GM18502 (cell line): ENCODE measurements around the gene MASP2.
"Not testable (repeated sequence)": the region's sequence is repeated elsewhere in the genome, so short reads cannot be mapped to it uniquely, and the experiment has no call there.

Source experiments
- ATAC-seq: cut with Tn5 transposase; IDR thresholded peaks from one replicate; pipeline ENCODE4 v1.9.1; 2021; ENCODE audit warnings: mild to moderate bottlenecking; ENCODE audit not compliant: unreplicated experiment, poor library complexity

The MASP2 gene

GRCh38 chr1:10996100-10996499 lies 50.9 kb downstream of the MASP2 start:
- no peak for ATAC-seq

GRCh38 chr1:10992864-10993263 lies 54.2 kb downstream of the MASP2 start:
- no peak for ATAC-seq

DNA sequence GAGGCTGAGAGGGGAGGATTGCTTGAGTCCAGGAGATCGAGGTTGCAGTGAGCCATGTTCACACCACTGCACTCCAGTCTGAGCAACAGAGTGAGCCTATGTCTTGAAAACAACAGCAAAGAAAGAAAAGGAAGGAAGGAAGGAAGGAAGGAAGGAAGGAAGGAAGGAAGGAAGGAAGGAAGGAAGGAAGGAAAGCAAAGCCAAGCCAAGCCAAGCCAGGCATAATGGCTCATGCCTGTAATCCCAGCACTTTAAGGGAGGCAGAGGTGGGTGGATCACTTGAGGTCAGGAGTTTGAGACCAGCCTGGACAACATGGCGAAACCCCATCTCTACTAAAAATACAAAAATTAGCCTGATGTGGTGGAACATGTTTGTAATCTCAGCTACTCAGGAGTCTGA lies 55.0 kb downstream of the MASP2 start:
- not testable (repeated sequence) for ATAC-seq

GRCh38 chr1:10990828-10991227 lies 56.2 kb downstream of the MASP2 start:
- no peak for ATAC-seq

DNA sequence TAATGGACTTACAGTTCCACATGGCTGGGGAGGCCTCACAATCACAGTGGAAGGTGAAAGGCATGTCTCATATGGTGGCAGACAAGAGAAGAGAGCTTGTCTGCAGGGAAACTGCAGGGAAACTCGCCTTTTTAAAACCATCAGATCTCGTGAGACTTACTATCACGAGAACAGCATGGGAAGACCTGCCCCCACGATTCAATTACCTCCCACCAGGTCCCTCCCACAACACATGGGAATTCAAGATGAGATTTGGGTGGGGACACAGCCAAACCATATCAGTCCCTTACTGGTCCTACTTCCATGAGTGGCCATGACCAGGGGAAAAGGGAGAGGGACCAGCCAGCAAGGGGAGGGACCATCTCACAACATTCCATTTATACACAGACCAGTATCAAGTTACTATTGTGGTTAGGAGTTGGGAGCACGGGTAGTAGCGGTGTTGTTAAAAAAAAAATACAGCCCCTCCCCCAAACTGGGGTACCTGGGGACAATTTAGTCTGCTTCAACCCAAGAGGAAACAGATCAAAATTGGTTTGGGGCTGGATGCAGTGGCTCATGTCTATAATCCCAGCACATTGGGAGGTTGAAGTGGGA lies 57.0 kb downstream of the MASP2 start:
- not testable (repeated sequence) for ATAC-seq

- no peak for ATAC-seq
Observed at GRCh38 chr1:10989095-10989494, 57.9 kb downstream of the MASP2 start.

GRCh38 chr1:10987840-10988417 lies 59.1 kb downstream of the MASP2 start:
- ATAC-seq = no peak

DNA sequence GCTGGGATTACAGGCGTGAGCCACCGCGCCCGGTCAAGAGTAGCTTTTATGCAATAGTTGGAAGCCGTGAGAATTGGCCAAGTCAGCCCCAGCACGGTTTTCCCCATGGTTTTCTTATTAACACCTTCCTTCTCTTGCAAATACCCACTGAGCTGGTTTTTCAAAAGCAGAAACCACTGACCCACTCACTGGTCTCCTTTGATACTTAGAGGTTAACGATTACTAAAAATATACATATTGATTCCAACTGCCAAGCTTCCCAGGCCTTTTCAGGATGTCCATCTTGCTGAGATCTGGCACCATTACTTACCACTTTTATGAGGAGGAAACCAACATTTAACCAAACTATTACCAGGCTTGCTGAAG lies 60.5 kb downstream of the MASP2 start:
- no peak for ATAC-seq

GRCh38 chr1:10980841-10981727 lies 66.0 kb downstream of the MASP2 start:
- ATAC-seq = no peak

DNA sequence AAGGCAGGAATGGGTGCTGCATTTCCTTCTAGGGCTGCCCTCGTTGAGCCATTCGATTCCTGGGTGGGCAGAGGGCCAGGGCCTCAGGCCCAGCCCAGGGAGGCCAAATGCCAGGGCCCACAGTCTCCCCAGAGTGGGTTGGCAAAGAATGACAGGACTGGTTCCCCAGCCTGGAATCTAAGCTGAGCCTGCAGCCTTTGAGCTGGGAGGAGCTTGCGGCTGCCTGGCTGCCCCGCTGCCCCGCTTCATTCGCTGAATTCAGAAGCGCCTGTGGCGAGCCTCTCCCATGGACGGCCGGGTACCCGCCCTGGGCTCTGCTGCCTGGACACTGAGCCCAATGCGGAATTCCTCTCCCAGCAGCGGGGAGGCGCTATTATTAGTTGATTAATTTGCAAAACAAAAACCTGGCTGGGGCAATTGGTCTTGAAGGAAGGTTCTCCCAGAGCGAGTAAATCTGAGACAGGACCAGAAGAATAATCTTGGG lies 66.9 kb downstream of the MASP2 start:
- no peak for ATAC-seq

GRCh38 chr1:10979483-10979920 lies 67.5 kb downstream of the MASP2 start:
- ATAC-seq = no peak

GRCh38 chr1:10978719-10979118 lies 68.3 kb downstream of the MASP2 start:
- no peak for ATAC-seq
